Thymus (tissue), 11 donors: ENCODE measurements around the gene KCNQ1. TPM values are rescaled to one million over a fixed set of nuclear protein-coding genes. Genes with fewer than 3 reads are reported as not detected.
"Not testable (repeated sequence)": the region's sequence is repeated elsewhere in the genome, so short reads cannot be mapped to it uniquely, and the experiment has no call there.

ENCODE experiments used
- DNase-seq, 9 donors: peaks; one replicate each; pipeline ENCODE4 v3.0.0-alpha.2; 2013; ENCODE audit warnings: low spot score in 9 of 9, low read depth in 6 of 9, missing footprints in 1 of 9
- H3K27ac ChIP-seq, 2 donors: one replicate each; pipeline ENCODE4 v1.5.1; 2013; ENCODE audit warnings: control low read depth in 1 of 2, low read depth in 1 of 2, low read length in 1 of 2, mild to moderate bottlenecking in 1 of 2, moderate library complexity in 1 of 2
- H3K27me3 ChIP-seq, 2 donors: one replicate each; pipeline ENCODE4 v1.5.1; 2013; ENCODE audit warnings: low read length in 1 of 2; ENCODE audit not compliant: control insufficient read depth in 2 of 2, insufficient read depth in 1 of 2
- H3K36me3 ChIP-seq, 2 donors: one replicate each; pipeline ENCODE4 v1.5.1; 2013; ENCODE audit warnings: low read length in 1 of 2, mild to moderate bottlenecking in 1 of 2, moderate library complexity in 1 of 2; ENCODE audit not compliant: control insufficient read depth in 2 of 2, insufficient read depth in 2 of 2
- H3K4me1 ChIP-seq, 2 donors: one replicate each; pipeline ENCODE4 v1.5.1; 2013; ENCODE audit warnings: low read length in 2 of 2; ENCODE audit not compliant: control insufficient read depth in 2 of 2, insufficient read depth in 2 of 2
- H3K4me3 ChIP-seq, 2 donors: one replicate each; pipeline ENCODE4 v1.5.1; 2013; ENCODE audit warnings: low read length in 2 of 2, control low read depth in 1 of 2, mild to moderate bottlenecking in 1 of 2
- H3K9me3 ChIP-seq, 2 donors: one replicate each; pipeline ENCODE4 v1.5.1; 2013; ENCODE audit warnings: low read length in 1 of 2, mild to moderate bottlenecking in 1 of 2; ENCODE audit not compliant: control insufficient read depth in 2 of 2, insufficient read depth in 1 of 2
- WGBS: extraction: QIAGEN DNeasy Blood & Tissue Kit; methylation state at CpG from one replicate; pipeline ENCODE4 v1.1.7; 2013; 5-methylcytosine and 5-hydroxymethylcytosine counted together
- polyA plus RNA-seq: library from polyadenylated mRNA; stranded (reverse); fragments of 200-250 nt; gene quantifications from one replicate; pipeline ENCODE4 v1.2.3, GENCODE V29; 2013
- total RNA-seq: library from RNA; stranded (reverse); fragments of 120-200 nt; gene quantifications from one replicate; pipeline ENCODE4 v1.2.4, GENCODE V29; 2013
- donor health status: healthy.

KCNQ1 gene
- total and polyA plus RNA-seq, 2 donors: 0.94 to 3.7 TPM

DNA sequence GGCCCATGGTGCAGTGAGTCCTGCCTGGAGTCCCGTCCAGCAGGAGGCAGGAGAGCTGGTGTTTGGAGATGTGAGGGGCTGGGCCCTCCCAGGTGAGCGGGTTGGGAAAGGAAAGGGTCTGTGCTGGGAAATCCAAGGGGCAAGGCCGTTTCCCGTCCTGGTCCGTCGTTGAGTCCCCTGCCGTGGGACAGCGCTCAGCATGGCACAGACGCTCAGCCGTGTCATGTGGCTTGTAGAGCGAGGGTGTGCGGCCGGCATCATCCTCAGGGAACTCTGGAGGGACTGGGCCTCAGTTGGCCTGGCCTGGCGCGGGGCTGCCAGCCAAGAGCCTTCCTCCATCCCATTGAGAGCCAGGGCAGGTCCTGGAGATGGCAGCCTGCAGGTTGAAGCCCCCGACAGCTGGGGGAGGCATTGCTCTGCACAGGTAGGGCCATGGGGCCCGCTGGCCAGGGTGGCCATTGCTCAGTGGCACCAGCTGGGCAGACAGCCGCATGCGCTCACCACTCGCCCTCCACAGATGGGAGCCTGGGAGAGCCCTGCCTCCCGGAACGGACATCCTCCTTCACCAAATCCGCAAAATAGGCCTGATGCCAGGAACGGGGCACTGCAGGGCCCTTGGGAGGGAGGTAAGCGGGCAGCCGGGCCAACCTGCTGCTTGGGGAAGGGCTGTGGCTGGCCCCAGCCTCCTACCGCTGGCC, 28.7 kb downstream of the KCNQ1 start:
- H3K4me1 ChIP-seq: no peaks in the 10 kb centered on the region
- peaks cover 0 to 4% of the 10 kb centered on the region in 2 donors for H3K27me3 ChIP-seq
- H3K36me3 ChIP-seq: no peaks in the 10 kb centered on the region
- H3K9me3 ChIP-seq: no peaks in the 10 kb centered on the region
- no peak for DNase-seq
- H3K27ac ChIP-seq: no peak overlapping the region
- H3K4me3 ChIP-seq: no peak overlapping the region
- 95% methylated on average over 27 of the region's 27 CpGs for WGBS

DNA sequence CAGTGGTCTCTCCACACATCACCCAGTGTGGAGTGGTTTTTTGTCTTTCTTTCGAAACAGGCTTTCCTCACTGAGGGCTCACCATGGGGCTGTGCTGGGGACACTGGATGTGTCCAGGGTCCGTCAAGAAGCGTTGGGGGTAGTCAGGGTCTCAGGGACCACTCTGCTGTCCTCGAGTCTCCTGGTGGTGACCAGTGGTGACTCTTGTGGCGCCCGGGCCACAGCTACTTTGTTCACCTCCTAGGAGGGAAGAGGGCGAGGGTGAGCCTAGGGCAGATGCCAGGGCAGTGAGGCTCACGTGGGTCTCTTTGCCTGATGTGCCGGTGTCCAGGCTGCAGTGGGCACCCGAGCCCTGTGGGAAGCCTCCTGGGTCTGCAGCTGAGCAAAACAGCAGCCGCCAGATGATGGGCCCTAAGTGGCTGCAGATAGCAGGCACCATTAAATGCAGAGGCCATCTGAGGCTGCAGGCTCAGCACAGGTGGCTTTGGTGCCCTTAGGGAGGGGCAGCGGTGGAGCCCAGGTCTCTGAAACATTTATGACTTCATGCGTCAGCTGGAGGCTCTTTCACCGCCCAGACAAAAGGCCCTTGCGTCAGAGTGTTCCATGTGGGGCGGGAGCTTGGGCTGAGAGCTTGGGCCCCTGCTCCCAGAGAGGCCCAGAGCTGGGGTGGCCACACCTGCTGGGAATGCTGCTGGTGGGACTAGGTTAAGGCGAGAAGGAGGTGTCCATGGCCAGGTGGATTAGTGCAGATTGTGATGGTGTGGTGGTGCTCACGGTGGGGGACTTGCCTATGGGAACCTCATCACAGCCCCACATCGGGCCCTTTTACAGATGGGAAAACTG, 29.5 kb downstream of the KCNQ1 start:
- peaks cover 0 to 5% of the 10 kb centered on the region in 2 donors for H3K9me3 ChIP-seq
- 92% methylated on average over 19 of the region's 19 CpGs for WGBS
- H3K27me3 ChIP-seq: peaks cover 0 to 4% of the 10 kb centered on the region in 2 donors
- no peak for DNase-seq
- H3K36me3 ChIP-seq: no peaks in the 10 kb centered on the region
- no peak overlapping the region for H3K27ac ChIP-seq
- H3K4me3 ChIP-seq: no peak overlapping the region
- H3K4me1 ChIP-seq: no peaks in the 10 kb centered on the region

DNA sequence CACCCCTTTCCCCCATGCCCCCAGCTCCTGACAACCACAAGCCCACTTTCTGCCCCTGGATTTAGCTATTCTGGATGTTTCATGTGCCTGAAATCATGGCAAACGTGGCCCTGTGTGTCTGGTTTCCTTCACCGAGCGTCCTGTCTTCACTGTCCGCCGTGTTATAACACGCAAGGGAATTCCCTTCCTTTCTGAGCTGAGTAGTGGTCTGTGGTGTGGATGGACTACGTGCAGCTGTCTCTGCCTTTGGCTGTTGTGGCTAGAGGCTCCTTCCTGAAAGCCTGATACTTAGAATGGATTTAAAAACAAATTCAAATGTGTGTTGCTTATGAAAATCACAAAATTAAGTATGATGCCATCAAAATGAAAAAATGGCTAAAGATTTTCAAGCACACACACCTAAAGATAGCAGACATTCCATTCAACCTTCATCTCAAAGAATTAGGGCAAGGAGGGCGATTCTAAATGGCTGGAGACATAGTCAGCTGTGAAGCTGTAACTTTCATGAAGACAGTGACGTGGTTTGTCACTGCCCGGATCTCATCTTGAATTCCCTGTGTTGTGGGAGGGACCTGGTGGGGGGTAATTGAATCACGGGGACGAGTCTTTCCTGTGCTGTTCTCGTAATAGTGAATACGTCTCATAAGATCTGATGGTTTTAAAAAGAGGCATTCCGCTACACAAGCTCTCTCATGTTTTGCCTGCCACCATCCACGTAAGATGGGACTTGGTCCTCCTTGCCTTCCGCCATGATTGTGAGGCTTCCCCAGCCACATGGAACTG, 30.5 kb downstream of the KCNQ1 start:
- Histone ChIP-seq H3K36me3 (no peaks in the 10 kb centered on the region), H3K27ac (no peak overlapping the region), H3K4me1 (no peaks in the 10 kb centered on the region)

DNA sequence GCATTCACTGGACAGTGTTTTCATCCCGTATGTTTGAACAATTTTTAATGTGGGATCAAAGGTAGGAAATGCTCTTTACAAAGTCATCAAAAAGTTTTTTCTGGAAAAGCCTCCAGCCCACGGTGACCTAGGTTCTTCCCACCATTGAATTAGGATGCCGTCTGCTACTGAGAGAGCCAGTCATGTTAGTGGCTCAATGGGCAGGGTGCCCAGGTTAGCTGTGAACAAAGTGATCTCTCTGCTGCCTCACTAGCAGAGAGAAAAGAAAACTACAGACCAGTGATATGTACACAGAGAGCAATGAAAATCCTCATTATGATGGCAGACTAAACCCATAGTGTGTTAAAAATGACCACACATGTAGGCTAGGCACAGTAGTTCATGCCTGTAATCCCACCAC, 32.4 kb downstream of the KCNQ1 start:
- 96% methylated on average over 3 of the region's 3 CpGs for WGBS
- no peak overlapping the region for H3K27ac ChIP-seq
- H3K4me1 ChIP-seq: no peaks in the 10 kb centered on the region
- peaks cover 0 to 4% of the 10 kb centered on the region in 2 donors for H3K27me3 ChIP-seq
- no peaks in the 10 kb centered on the region for H3K36me3 ChIP-seq
- H3K4me3 ChIP-seq: no peak overlapping the region
- peaks cover 0 to 8% of the 10 kb centered on the region in 2 donors for H3K9me3 ChIP-seq
- no peak for DNase-seq

More for the DNA sequence above, 30.5 kb downstream of the KCNQ1 start:
- no peak for DNase-seq
- Histone ChIP-seq H3K4me3 (no peak overlapping the region), H3K9me3 (peaks cover 0 to 8% of the 10 kb centered on the region in 2 donors), H3K27me3 (peaks cover 0 to 4% of the 10 kb centered on the region in 2 donors)
- 57% methylated on average over 17 of the region's 17 CpGs for WGBS

DNA sequence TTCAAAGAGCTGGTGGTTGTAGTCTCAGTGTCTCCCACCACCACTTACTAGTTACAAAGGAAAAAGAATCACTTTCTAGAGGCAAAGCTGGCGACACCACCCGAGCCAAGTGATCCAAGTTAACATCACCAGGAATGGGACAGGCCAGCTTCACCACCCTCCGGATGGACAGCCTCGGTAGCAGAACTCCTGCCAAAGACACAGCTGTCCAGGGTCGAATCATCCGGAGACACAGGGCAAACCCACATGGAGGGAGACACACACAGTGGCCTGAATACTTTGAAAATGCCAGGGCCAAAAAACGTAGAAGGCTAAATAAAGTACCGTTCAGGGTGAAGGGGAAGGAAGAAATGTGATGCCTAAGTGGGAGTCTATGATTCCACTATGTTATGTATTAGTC, 33.1 kb downstream of the KCNQ1 start:
- peaks cover 0 to 6% of the 10 kb centered on the region in 2 donors for H3K27me3 ChIP-seq
- WGBS: 95% methylated on average over 8 of the region's 8 CpGs
- peaks cover 0 to 8% of the 10 kb centered on the region in 2 donors for H3K9me3 ChIP-seq
- no peak for DNase-seq
- no peak overlapping the region for H3K27ac ChIP-seq
- no peaks in the 10 kb centered on the region for H3K4me1 ChIP-seq
- H3K4me3 ChIP-seq: no peak overlapping the region
- H3K36me3 ChIP-seq: no peaks in the 10 kb centered on the region

DNA sequence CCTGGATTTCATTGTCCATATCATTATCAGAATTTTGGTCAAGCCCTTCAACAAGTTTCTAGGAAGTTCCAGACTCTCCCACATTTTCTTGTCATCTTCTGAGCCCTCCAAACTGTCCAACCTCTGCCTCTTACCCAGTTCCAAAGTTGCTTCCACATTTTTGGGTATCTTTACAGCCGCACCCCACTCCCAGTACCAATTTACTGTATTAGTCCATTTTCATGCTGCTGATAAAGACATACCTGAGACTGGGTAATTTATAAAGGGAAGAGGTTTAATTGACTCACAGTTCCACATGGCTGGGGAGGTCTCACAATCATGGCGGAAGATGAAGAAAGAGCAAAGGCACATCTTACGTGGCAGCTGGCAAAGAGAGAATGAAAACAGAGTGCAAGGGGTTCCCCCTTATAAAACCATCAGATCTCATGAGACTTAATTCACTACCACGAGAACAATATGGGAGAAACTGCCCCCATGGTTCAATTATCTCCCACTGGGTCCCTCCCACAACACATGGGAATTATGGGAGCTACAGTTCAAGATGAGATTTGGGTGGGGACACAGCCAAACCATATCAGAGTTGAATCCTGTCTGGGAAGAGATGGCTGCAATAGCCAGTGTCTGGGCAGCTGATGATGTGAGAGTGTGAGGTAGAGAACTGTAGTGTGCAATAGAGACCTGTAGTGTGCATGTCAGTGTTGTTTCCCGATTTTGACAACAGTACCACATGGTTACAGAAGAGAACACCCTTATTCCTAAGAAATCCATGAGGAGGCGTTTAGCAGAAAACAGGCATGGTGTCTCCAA, 35.5 kb downstream of the KCNQ1 start:
- 62% methylated on average over 6 of the region's 6 CpGs for WGBS

DNA sequence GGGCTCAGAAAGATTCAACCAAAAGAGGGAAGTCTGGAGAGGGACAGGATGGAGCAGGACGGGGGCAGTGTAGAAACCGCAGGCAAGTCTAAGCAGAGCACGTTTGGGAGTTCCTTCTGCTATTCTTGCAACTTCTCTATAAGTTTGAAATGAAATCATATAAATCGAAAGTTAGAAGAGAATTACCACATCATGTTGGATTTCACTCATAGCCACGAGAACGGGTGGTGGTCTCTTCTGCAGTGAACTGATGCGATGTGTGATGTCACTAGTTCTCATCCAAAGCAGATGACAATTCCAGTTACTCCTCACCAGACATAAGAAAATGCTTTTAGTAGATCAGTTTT, 36.0 kb downstream of the KCNQ1 start:
- DNase-seq: no peak
- WGBS: 5% methylated on average over 7 of the region's 7 CpGs
- no peak overlapping the region for H3K4me3 ChIP-seq
- H3K27ac ChIP-seq: no peak overlapping the region
- peaks cover 0 to 2% of the 10 kb centered on the region in 2 donors for H3K27me3 ChIP-seq
- no peaks in the 10 kb centered on the region for H3K4me1 ChIP-seq
- H3K9me3 ChIP-seq: peaks cover 0 to 8% of the 10 kb centered on the region in 2 donors
- H3K36me3 ChIP-seq: no peaks in the 10 kb centered on the region

More for the DNA sequence above, 35.5 kb downstream of the KCNQ1 start:
- not testable (repeated sequence) for H3K36me3 ChIP-seq, H3K9me3 ChIP-seq, H3K27ac ChIP-seq, DNase-seq, H3K4me1 ChIP-seq, H3K27me3 ChIP-seq, H3K4me3 ChIP-seq

DNA sequence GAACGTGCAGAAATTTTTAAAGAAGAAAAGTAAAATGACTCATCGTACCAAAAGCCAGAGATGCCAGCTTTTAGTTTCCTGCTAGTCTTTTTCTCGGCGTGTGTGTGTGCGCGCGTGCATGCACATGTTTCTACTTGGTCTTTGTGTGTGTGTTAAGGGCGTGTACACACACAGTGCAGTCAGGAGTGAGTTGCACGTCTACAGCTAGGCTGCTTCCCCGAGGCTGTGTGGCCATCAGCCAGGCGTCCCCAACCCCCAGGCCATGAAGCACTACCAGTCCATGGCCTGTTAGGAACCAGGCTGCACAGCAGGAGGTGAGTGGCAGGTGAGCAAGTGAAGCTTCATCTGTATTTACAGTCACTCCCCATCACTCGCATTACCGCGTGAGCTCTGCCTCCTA, 36.4 kb downstream of the KCNQ1 start:
- Histone ChIP-seq H3K4me3 (no peak overlapping the region), H3K27me3 (peaks cover 0 to 2% of the 10 kb centered on the region in 2 donors), H3K4me1 (no peaks in the 10 kb centered on the region), H3K36me3 (no peaks in the 10 kb centered on the region), H3K9me3 (peaks cover 0 to 8% of the 10 kb centered on the region in 2 donors), H3K27ac (no peak overlapping the region)
- WGBS: 23% methylated on average over 14 of the region's 14 CpGs
- DNase-seq: no peak
